HG03521 (cell line): Measurements from ENCODE around the gene CEP112.
"Not testable (repeated sequence)": the region's sequence is repeated elsewhere in the genome, so short reads cannot be mapped to it uniquely, and the experiment has no call there.

Source experiments
- ATAC-seq: cut with Tn5 transposase; IDR thresholded peaks from one replicate; pipeline ENCODE4 v1.9.1; 2021; ENCODE audit warnings: mild to moderate bottlenecking, moderate library complexity; ENCODE audit not compliant: unreplicated experiment

Gene CEP112

DNA sequence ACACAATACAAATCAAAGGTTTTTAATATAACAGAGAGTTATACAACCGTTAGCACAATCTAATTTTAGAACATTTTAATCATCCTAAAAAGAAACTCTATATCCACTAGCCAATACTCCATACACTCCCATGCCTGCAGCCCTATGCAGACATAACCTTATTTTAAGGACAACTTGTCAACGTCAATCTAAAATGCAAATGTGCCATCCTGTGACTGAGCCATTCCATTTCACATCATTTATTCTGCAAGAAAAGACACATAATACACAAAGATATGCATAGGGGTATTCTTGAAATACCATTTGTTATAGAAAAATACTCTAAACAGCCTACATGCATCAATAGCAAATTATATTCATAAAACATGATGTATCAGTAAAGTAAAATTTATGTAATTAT, 106.7 kb downstream of the CEP112 start:
- ATAC-seq, result no peak

DNA sequence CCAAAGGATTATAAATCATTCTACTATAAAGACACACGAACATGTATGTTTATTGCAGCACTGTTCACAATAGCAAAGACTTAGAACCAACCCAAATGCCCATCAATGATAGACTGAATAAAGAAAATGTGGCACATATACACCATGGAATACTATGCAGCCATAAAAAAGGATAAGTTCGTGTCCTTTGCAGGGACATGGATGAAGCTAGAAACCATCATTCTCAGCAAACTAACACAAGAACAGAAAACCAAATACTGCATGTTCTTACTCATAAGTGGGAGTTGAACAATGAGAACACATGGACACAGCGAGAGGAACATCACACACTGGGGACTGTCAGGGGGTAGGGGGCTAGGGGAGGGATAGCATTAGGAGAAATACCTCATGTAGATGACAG, 111.3 kb downstream of the CEP112 start:
- not testable (repeated sequence) for ATAC-seq

DNA sequence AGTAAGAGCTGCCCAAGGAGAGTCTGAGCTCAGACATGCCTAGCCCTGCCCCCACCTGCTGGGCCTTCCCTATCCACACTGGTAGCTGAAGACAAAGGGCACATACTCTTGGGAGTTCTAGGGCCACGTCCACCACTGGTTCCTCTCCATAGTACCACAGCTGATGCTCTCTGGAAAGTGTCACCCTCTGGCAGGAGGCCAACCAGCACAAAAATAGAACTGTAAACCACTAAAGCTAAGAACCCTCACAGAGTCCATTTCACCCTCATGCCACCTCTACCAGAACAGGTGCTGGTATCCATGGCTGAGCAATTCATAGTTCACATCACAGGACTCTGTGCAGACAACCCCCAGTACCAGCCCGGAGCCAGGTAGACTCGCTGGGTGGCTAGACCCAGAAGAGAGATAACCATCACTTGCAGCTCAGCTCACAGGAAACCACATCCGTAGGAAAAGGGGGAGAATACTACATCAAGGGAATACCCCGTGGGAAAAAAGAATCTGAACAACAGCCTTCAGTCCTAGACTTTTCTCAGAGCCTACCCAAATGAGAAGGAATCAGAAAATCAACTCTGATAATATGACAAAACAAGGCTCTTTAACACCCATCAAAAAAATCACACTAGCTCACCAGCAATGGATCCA, 115.3 kb downstream of the CEP112 start:
- no peak for ATAC-seq

DNA sequence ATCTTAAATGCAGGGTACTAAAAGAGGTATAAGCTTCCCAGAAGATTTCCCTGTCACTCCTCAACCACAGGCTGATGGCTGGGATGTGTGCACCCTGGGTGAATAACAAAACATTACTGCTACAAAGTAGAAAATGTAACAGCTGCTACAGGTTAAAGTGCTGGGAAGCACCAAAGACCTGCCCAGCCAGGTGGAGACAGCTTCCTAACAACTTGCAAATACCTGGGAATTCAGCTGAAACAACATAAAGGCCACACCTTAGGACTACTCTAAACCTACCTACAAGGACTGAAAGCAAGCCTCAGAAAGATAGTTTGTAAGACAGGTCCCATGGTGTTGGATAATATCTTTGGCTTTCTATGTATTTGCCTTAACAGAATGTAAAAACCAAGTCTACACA, 118.5 kb downstream of the CEP112 start:
- no peak for ATAC-seq

DNA sequence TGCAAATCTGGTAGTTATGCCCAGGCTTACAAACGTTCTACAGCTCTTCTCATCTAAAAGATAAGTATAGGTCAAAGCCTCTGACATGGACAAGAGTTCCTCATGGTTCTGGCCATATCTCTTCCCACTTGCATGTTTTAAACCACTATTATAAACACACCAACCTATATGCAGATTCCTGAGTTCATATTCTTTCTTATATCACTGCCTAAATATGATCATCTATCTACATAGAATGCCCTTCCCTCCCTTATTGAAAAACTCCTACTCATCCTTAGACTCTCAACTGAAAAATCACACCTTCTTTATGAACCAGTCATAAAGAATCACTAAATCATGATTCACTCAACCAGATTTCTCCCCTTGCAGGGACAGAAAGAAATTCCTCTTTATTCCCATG, 128.2 kb downstream of the CEP112 start:
- no peak for ATAC-seq

DNA sequence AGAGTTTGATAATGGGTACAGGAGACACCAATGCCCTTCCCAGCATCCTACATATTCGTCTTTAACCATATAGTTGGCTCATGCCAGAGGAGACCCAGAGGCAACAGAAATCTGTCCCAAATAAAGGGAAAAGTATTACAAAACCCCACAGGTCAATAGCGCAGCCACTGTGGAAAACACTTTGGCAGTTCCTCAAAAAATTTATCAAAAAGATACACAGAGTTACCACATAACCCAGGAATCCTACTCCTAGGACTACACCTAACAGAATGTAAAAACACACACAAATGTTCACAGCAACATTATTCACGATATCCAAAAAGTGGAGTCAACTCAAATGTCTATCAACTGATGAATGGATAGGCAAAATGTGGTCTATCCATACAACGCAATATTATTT, 135.8 kb downstream of the CEP112 start:
- ATAC-seq, result no peak

DNA sequence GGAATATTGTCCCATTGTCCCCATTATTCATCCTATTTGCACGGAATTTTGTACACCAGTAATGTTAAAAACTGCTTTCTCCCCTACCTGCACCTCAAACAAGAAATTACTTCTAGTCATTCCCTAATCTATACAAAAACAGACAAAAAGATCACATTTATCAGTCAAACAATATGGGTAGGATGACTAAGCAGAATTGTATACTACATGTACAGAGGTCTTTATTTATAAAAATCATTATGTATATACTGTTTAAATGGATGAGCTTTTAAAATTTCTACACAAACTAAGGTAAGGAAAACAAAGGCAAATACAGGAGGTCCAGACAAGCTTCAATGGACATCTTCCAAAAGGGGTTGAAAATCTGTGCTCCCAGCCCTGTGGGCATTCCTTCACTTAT, 137.7 kb downstream of the CEP112 start:
- no peak for ATAC-seq

DNA sequence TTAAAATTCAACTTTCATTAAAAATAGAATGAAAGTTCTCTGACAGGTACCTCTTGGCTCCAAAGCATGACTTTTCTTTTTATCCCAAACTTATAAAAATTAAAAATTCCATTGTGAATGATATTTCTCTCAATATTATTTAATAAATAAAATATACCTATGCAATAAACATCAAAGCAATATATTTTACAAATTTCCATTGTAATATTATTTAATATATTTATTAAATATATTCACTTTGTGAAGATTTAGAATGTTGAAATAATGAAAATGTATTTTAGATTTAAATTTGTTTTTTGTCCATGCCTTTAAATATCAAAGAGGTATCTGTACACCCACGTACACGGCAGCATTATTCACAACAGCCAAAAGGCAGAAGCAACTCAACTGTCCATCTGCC, 147.8 kb downstream of the CEP112 start:
- ATAC-seq, result no peak

DNA sequence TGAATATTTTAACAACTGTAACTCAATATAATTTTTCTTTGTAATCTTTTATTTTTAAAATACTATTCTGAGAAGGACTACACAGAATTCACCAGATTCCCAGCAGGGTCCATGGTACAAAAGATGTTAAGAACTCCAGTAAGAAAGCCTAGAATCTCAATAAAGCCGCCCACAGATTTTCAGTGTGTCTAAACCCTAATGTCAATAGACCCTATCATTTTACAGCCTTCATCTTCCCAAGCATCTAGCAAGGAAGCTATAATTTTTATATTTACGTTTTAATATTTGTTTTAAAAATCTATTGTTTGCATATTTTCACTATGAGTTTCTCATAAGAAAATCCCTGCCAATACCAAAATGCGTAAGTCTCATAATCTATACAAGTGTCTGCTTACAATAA, 148.5 kb downstream of the CEP112 start:
- no peak for ATAC-seq

DNA sequence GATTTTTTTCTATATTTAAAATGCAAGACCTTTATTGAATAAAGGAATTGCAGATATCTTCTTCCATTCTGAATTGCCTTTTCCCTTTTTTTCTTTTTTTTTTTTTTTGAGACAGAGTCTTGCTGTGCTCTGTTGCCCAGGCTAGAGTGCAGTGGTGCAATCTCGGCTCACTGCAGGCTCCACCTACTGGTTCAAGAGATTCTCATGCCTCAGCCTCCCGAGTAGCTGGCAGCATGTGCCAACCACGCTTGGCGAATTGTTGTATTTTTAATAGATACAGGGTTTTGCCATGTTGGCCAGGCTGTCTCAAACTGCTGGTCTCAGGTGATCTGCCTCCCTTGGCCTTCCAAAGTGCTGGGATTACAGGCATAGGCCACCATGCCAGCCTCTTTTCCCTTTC, 151.5 kb downstream of the CEP112 start:
- no peak for ATAC-seq

DNA sequence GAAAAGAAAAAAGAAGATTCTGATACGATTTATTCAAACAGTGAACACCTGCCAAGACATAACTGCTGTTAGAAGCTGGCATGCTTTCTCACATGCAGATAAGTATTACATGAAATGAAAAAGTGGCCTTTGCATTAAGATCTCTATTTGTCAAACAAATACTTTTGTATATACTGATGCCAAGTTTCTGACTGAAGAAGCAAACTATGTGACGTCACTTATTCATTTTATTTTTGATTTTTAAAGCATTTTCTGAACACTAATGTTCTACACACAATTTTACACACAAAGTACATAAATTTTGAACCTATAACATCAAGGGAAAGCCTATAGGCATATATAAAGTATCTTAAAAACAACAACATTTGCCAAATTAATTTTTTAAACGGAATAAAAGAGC, 153.8 kb downstream of the CEP112 start:
- no peak for ATAC-seq

DNA sequence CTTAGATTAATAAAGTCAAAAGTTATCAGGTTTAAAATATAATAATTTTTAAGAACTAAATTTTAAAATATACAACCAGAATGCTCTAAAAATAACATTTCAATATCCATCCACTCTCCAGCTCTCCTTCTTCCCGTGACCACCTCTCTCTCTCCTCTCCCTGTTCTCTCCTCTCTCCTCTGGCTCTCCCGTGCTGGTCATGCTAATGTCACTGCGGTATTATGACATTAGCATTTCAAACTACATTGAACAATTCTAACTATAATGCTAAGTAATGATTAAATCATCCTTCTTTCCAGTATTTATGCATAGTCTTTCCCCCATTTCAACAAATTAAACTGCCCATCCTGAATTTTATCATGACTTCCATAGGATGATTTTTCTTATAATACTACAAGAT, 154.7 kb downstream of the CEP112 start:
- no peak for ATAC-seq

DNA sequence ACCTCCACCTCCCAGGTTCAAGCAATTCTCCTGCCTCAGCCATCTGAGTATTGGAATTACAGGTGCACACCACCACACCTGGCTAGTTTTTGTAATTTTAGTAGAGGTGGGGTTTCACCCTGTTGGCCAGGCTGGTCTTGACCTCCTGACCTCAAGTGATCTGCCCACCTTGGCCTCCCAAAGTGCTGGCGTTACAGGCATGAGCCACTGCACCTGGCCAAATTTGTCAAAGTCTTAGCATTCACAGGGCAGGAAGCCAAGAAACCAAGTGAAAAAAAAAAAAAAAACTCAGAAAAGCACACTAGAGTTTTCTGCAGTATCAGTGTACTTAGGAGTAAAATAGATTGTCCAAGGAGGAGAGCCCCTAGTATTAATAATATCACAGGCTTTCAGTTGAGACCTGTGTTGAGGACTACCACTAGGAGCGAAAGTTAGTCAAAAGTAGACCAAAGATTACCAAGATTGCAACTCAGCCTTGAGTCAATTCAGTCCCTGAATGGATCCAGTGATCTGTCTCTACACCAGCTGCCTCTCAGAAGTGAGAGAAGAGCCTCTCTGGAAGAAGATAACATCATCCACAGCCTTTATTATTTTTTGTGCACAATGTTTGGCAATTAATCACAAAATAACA, 159.7 kb downstream of the CEP112 start:
- no peak for ATAC-seq

DNA sequence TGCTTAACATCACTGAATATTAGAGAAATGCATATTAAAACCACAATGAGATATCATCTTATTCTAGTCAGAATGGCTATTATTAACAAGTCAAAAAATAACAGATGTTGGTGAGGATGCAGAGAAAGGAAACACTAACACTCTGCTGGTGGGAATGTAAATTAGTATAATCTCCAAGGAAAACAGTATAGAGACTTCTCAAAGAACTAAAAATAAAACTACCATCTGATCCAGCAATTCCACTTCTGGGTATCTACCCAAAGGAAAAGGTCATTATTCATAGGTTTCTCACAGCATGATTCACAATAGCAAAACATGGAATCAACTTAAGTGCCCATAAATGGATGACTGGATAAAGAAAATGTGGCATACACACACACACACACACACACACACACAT, 166.4 kb downstream of the CEP112 start:
- ATAC-seq, result no peak

DNA sequence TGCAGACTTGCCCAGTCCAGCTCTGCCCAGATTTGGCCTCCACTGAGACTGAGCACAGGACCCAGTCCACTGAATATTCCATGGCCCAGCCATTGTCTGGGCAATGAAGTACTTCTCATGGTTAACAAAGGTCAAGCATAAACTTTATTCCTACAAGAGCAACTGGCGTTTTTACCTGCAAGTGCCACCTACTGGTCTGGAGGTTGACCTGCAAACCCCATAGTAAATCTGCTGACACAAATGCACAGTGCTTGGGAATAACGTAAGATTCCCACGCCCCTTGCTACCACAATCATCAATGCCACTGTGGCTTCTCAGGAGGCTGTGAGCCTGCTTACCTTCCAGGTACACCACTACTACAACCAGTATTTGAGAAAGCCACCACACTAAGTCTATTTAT, 170.2 kb downstream of the CEP112 start:
- ATAC-seq, result no peak

DNA sequence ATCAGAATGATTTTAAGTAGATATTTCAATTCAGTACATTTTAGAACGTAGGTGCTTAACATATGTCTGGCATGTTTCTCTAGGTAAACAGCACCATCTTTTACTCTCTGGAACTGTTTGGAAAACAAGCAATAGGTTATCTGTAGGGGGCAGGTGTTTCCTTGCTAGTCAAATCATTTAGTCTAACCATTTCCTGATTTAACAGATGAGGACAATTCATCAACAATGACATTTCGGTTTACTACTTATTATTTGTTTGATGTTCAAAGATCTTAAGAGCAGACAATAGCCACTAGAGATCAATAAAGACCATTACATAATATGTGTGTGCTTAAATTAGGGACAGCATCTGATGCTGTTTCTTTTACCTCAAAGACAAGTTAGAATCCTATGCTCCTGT, 173.1 kb downstream of the CEP112 start:
- no peak for ATAC-seq

DNA sequence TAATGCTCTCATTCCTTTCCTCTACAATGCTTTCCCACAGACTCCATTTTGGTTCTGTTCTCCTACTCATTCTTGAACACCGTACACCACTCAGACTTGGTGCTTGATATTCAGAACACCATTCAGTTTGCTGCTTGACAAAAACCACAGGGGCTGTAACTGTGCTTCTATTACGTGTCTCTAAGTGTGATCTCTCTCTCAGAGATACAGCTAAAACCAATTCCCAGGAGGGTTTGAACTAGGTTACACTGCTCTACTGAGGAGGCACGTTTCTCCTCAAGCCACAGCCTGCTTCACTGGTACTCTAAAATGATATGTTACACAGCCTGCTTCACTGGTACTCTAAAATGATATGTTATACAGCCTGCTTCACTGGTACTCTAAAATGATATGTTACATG, 175.7 kb downstream of the CEP112 start:
- no peak for ATAC-seq

DNA sequence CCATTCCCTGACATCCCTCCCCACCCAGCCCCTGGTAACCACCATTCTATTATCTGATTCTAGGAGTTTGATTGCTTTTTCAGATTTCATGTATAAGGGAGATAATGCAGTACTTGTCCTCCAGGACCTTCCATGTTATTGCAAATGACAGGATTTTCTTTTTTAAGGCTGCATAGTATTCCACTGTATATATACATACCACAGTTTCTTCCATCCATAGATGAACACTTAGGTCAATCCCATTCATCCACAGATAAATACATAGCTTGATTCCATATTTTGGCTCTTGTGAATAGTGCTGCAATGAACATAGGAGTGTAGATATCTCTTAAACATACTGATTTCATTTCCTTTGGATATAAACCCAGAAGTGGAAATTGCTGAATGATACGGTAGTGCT, 183.3 kb downstream of the CEP112 start:
- ATAC-seq, result no peak

DNA sequence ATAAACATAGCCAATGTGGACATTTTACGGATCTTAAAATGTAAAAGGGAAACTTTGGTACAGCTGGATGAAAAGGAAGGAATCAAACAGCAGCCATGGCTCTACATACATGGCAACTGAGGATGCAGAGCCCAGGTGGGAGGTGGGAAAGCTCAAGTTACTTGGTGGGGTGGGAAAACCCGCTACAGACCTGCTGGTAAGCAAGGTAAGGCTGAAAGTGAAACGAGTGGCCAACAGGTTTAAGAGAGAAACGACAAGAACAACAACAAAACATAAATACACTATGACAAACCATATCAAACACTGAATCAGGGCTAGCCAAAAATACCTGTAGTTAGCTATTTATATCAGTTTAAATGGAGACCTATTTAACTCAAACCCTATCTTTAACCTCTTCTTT, 185.3 kb downstream of the CEP112 start:
- ATAC-seq, result no peak

DNA sequence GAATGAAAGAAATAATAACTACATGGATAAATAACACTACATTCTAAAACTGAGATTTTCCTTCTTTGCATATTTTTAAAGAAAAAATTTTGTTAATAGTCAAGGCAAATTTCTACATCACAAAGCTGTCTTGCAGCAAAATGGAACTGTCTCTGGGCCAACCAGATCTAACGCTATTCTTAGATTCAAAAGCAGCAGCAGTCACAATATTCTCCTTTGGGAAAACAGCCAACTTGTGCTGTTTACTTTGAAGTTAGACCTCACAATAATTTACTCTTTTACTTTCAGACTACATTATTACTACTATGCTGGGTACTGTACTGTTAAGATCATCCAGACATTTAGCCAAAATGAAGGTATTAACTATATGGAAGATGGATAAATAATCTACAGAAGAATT, 189.1 kb downstream of the CEP112 start:
- ATAC-seq, result no peak

DNA sequence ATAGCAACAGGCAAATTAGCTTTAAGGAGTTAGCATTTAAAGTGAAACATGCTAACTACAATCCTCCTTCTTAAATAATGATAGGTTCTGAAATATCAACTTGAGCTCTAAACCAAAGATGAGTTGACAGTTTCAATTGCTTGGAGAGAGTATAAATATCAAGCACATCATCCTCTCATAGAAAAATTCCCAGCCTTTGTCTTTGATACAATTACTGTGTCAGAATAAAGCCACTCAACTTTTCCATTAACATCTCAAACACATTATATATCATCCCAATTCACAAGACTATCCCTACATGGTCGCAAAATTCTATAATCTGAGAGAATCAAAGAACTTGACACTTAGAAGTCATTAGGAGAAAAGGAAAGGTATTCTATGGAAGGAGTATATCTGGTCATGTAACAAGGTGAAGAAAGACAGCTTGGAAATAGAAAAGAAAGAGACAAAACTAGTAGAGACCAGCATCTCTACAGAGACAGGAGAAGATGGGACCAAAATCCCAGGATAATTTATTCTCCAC, 189.8 kb downstream of the CEP112 start:
- no peak for ATAC-seq

DNA sequence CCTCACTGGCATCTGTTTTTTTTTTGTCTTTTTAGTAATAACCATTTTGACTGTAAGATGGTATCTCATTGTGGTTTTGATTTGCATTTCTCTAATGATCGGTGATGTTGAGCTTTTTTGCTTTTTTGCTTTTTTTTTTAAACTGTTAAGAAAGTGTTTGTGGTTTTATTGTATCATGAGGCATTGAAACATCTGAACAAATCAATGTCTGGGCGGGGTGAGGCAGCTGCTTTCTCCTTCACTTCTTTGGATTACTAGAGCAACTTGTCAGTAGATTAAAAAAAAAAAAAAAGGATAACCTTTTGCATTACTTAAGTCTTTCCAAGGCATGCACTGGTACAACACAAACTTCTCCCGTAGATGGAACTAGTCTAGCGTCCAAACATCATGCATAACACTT, 191.7 kb downstream of the CEP112 start:
- no peak for ATAC-seq

DNA sequence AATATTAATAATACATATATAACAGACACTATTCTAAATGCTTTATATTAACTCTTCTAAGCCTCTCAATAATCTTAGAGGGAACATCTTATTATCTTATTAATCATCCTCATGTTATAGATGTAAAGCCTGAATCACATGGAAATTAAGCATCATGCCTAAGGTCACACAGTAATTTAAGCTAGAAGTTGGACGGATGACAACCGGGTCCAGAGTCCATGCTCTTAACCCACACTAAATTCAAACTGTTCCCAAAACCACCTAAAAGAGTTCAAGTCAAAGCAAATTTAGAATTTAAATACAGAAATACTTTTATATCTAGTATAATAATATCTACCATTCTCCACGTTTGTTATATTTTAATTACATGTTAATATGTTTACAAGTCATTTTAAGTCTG, 193.3 kb downstream of the CEP112 start:
- no peak for ATAC-seq
